SU-DHL-6 (cell line): ENCODE results near the gene WSCD2.

ENCODE experiments used
- H2AFZ ChIP-seq: fragments of 200-600 bp; sonication (generic); 2 replicates; pipeline ENCODE4 v1.6.1; 2014; ENCODE audit warnings: low read depth, mild to moderate bottlenecking, moderate library complexity, mixed read lengths, antibody characterized with exemption, low read length; ENCODE audit not compliant: severe bottlenecking
- H3F3A ChIP-seq: fragments of 200-600 bp; shearing (Covaris generic); 2 replicates; pipeline ENCODE4 v1.6.0; 2016; ENCODE audit warnings: antibody characterized with exemption, mild to moderate bottlenecking; ENCODE audit not compliant: insufficient read depth
- H3K27ac ChIP-seq: fragments of 200-600 bp; sonication (generic); 2 replicates; pipeline ENCODE4 v1.5.1; 2016; ENCODE audit warnings: low read depth, mild to moderate bottlenecking, low read length, moderate library complexity, mixed read lengths
- H3K27me3 ChIP-seq: fragments of 200-600 bp; sonication (generic), shearing (Covaris generic); 2 replicates; pipeline ENCODE4 v1.6.0; 2014; ENCODE audit warnings: mild to moderate bottlenecking, low read length
- H3K36me3 ChIP-seq: fragments of 200-600 bp; sonication (generic); 2 replicates; pipeline ENCODE4 v1.6.1; 2014; ENCODE audit warnings: mild to moderate bottlenecking, low read length, mixed read lengths
- H3K4me2 ChIP-seq: fragments of 300-600, 200-600 bp; shearing (Covaris generic), sonication (generic); 2 replicates; pipeline ENCODE4 v1.6.0; 2014; ENCODE audit warnings: low read length, low read depth, mild to moderate bottlenecking; ENCODE audit not compliant: poor library complexity, severe bottlenecking
- H3K4me3 ChIP-seq: fragments of 200-600 bp; sonication (generic); 2 replicates; pipeline ENCODE4 v1.5.1; 2014; ENCODE audit warnings: antibody characterized with exemption, low read length, mild to moderate bottlenecking, mixed read lengths; ENCODE audit not compliant: insufficient read depth, poor library complexity, severe bottlenecking
- H3K79me2 ChIP-seq: fragments of 200-600 bp; sonication (generic); 2 replicates; pipeline ENCODE4 v1.6.1; 2014; ENCODE audit warnings: mild to moderate bottlenecking, low read length, moderate library complexity; ENCODE audit not compliant: insufficient read depth
- H3K9ac ChIP-seq: fragments of 200-600 bp; sonication (generic); 2 replicates; pipeline ENCODE4 v1.7.0; 2014; ENCODE audit warnings: mild to moderate bottlenecking, low read length
- H3K9me2 ChIP-seq: fragments of 200-600 bp; sonication (generic); replicated peaks from 2 replicates; pipeline ENCODE4 v1.6.1; 2014; ENCODE audit warnings: low read length; ENCODE audit not compliant: insufficient read depth
- H3K9me3 ChIP-seq: fragments of 200-600 bp; sonication (generic); 2 replicates; pipeline ENCODE4 v1.6.1; 2014; ENCODE audit warnings: low read length, mixed read lengths; ENCODE audit not compliant: insufficient read depth
- H4K20me1 ChIP-seq: fragments of 200-600 bp; sonication (generic); 2 replicates; pipeline ENCODE4 v1.6.1; 2014; ENCODE audit warnings: low read depth, mild to moderate bottlenecking, antibody characterized with exemption, low read length, moderate library complexity, mixed read lengths
- CTCF ChIP-seq: fragments of 200-600 bp; sonication (generic); IDR thresholded peaks from one replicate; pipeline ENCODE4 v1.5.1; 2017; ENCODE audit warnings: antibody characterized with exemption, mild to moderate bottlenecking, low read length, moderate library complexity; ENCODE audit not compliant: insufficient read depth, poor library complexity, severe bottlenecking
- EZH2phosphoT487 ChIP-seq: fragments of 200-600 bp; sonication (generic), shearing (Covaris generic); conservative IDR thresholded peaks from 2 replicates; pipeline ENCODE4 v1.6.1; 2018; ENCODE audit warnings: mild to moderate bottlenecking, antibody characterized with exemption, low read length, moderate library complexity, mixed read lengths

Gene WSCD2

DNA sequence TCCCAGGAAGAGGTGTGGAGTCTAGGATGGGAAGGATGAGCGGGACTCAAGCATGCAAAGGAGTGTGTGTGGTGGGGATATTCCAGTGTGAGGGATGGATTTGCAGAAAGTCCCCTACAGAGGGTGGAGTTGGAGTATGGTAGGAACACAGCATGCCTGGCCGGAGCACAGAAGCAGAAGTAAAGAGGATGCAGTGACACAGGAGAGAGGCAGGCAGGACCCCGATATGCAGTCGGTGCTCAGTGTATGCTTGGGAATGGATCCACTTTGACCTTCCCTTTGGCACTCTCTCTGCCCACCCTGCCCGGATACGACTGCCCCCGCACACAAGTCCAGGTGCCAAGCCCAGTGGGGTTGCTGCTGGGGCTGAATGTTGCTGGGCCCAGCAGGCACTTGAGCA is 21.3 kb downstream of the WSCD2 start:
- Histone ChIP-seq H4K20me1 (no peaks in the 10 kb centered on the region), H3K9me2 (no peaks in the 10 kb centered on the region), H3K27me3 (no peaks in the 10 kb centered on the region), H2AFZ (no peak overlapping the region), H3F3A (no peaks in the 10 kb centered on the region), H3K4me3 (no peak overlapping the region), H3K36me3 (no peaks in the 10 kb centered on the region), H3K79me2 (no peaks in the 10 kb centered on the region), H3K4me2 (no peak overlapping the region), H3K9ac (no peak overlapping the region), H3K9me3 (no peaks in the 10 kb centered on the region), H3K27ac (no peak overlapping the region)
- TF ChIP-seq EZH2phosphoT487, result no peak
- TF ChIP-seq CTCF, result no peak

- Histone ChIP-seq H4K20me1 (no peaks in the 10 kb centered on the region), H3K4me2 (no peak overlapping the region), H3F3A (no peaks in the 10 kb centered on the region), H3K9me2 (no peaks in the 10 kb centered on the region), H3K4me3 (no peak overlapping the region), H2AFZ (no peak overlapping the region), H3K9ac (no peak overlapping the region), H3K9me3 (no peaks in the 10 kb centered on the region), H3K79me2 (no peaks in the 10 kb centered on the region), H3K36me3 (no peaks in the 10 kb centered on the region), H3K27ac (no peak overlapping the region), H3K27me3 (no peaks in the 10 kb centered on the region)
- TF ChIP-seq CTCF (no peak), EZH2phosphoT487 (no peak)
Observed at GRCh38 chr12:108151533-108152169, 22.6 kb downstream of the WSCD2 start.

DNA sequence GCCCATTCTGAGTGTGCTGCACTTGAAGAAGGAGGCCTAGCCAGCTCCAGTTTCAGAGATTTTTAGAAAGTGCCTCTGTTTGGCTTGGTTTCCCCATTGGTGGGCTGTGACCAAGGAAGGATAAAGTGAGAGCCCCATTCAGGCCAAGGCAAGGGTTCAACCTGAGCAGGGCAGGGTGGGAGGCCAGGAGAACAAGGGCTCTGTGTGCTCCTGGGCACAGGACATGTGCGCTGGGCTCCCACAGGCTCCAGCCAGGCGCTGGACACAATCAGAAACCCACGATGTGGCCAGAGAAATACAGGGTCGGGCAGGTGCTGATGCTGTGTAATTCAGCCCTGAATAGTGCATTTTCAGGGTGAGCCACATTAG is 23.1 kb downstream of the WSCD2 start:
- H3K9ac ChIP-seq, result no peak overlapping the region
- no peaks in the 10 kb centered on the region for H3F3A ChIP-seq
- H3K9me2 ChIP-seq, result no peaks in the 10 kb centered on the region
- no peak for TF ChIP-seq CTCF
- no peak for TF ChIP-seq EZH2phosphoT487
- H3K79me2 ChIP-seq, result no peaks in the 10 kb centered on the region
- H3K36me3 ChIP-seq, result no peaks in the 10 kb centered on the region
- no peaks in the 10 kb centered on the region for H3K9me3 ChIP-seq
- H3K27ac ChIP-seq, result no peak overlapping the region
- no peak overlapping the region for H2AFZ ChIP-seq
- no peak overlapping the region for H3K4me3 ChIP-seq
- H3K27me3 ChIP-seq, result no peaks in the 10 kb centered on the region
- H3K4me2 ChIP-seq, result no peak overlapping the region
- H4K20me1 ChIP-seq, result no peaks in the 10 kb centered on the region
